Measurements from ENCODE around the gene SMIM43.

DNA sequence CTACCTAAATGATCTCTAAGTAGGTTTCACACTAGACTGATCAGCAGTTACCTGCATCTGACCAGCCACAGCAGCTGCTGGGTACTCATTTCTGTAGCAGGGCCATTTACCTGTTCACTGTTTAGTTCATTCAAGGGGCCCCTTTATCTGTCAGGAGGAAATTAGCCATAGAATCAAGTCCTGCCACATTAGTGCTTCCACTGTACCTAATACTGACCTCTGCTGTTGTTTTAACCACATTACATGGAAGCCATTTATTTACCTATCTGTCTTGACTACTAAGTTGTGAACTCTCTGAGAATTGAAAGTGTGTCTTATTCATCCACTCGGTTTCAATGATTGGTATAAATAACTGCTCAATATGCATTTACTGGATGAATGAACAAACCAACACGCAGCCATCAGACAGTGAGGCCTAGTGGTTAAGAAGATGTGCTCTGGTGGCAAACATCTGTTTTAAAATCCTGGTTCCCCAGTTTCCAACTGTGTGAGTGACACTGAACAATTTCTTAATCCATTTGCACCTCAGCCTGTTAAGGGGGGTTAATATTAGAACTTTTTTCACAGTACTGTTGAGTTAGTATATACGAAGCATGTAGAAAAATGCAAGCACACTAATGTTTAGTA, 38.2 kb downstream of the SMIM43 start:
- TF ChIP-seq POLR2A (IDR thresholded peaks at IDR 0.05; ENCODE audit: low read length) (no peak), GATA1 (IDR thresholded peaks at IDR 0.05; ENCODE audit: low read depth, low read length) (no peak)

Data from erythroblast (primary cell).